ENCODE data around the gene LHX3. TPM values are rescaled to one million over a fixed set of nuclear protein-coding genes. Genes with fewer than 3 reads are reported as not detected.

Gene LHX3
- total and polyA plus RNA-seq, 2 of the 8 experiments (the other 6 are each of a cell fraction or from before 2014, with no cell fraction given) = 0.02 TPM; not detected in 1

DNA sequence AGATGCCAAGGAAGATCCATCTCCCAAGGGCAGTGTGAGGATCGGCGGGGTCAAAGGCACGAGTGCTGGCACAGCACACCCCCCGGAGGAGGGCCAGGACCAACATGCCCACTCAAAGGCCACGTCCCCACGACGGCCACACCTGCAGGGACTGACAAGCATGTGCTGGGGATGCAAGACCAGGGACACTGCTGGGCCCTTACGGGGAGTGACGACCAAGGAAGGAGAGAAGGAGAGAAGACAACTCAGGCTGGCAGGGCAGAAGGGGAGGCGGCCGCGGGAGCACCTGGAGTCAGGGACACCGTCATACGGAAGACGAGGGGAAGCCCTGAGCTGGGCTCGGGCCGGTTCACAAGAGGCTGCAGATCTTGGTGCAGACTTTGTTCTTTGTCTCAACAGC is 30.2 kb upstream of the LHX3 start:
- Histone ChIP-seq H2BK15ac (ENCODE audit: low read length) (no peak overlapping the region), H2BK120ac (replicated peaks; ENCODE audit: low read depth, low read length) (no peak overlapping the region), H4K8ac (ENCODE audit: extremely low read depth, insufficient read depth, low read length) (peak overlapping the region; percentile 2; the same call in 1 of the 2 replicates), H3K4me3 (ENCODE audit: extremely low read depth in 1 of 4, insufficient read depth in 2 of 4, low read depth in 3 of 4, low read length in 4 of 4) (no peak overlapping the region), H2BK5ac (ENCODE audit: low read depth, low read length) (0 out of 2 replicates have a peak overlapping the region, but pooled peaks have one; percentile 24), H3K18ac (ENCODE audit: extremely low read depth, low read length) (no peak overlapping the region), H3K9me3 (ENCODE audit: insufficient read depth in 2 of 2, low read depth in 1 of 2, low read length in 1 of 2) (no peaks in the 10 kb centered on the region), H3K27me3 (replicated peaks in 1 of 4; ENCODE audit: control insufficient read depth in 3 of 4, extremely low read depth in 1 of 4, insufficient read depth in 3 of 4, low read length in 3 of 4) (no peaks in the 10 kb centered on the region), H2AFZ (ENCODE audit: low read length) (no peak overlapping the region), H2BK12ac (ENCODE audit: low read depth, low read length) (no peak overlapping the region), H3K79me2 (ENCODE audit: control insufficient read depth in 1 of 2, insufficient read depth in 2 of 2, low read length in 2 of 2) (peaks cover 6 to 82% of the 10 kb centered on the region in 2 experiments; a peak in 3 of 4 replicates), H3K9ac (replicated peaks in 1 of 4; ENCODE audit: extremely low read depth in 1 of 4, low read depth in 3 of 4, low read length in 3 of 4) (no peak overlapping the region), H2BK20ac (ENCODE audit: low read length) (no peak overlapping the region), H3K23ac (ENCODE audit: insufficient read length) (no peak overlapping the region), H3K27ac (ENCODE audit: low read depth, low read length) (no peak overlapping the region), H3K79me1 (ENCODE audit: low read depth, low read length) (peaks cover 37% of the 10 kb centered on the region), H3K36me3 (ENCODE audit: control insufficient read depth in 2 of 4, insufficient read depth in 4 of 4, low read length in 3 of 4) (peaks cover 0 to 14% (median 1%) of the 10 kb centered on the region in 4 experiments; a peak in 2 of 8 replicates), H4K20me1 (replicated peaks in 1 of 2; ENCODE audit: control insufficient read depth in 1 of 2, insufficient read depth in 2 of 2, low read length in 2 of 2) (peaks cover 17 to 23% of the 10 kb centered on the region in 2 experiments), H3K56ac (replicated peaks; ENCODE audit: insufficient read length, low read depth, low read length) (no peak overlapping the region), H2AK5ac (ENCODE audit: low read depth, low read length) (no peak overlapping the region), H3K14ac (ENCODE audit: insufficient read length) (no peak overlapping the region), H3K4me1 (replicated peaks in 1 of 4; ENCODE audit: control insufficient read depth in 3 of 4, insufficient read depth in 4 of 4, low read length in 3 of 4) (no peaks in the 10 kb centered on the region; a peak in 1 of 7 replicates), H3K4ac (replicated peaks; ENCODE audit: insufficient read length, low read depth, low read length) (no peak overlapping the region), H4K5ac (ENCODE audit: insufficient read length, low read depth, low read length) (no peak overlapping the region), H4K91ac (replicated peaks; ENCODE audit: insufficient read length, low read length) (no peak overlapping the region), H3K4me2 (ENCODE audit: insufficient read depth in 1 of 2, low read depth in 2 of 2, low read length in 2 of 2) (no peak overlapping the region), H3K23me2 (ENCODE audit: low read depth, low read length) (no peaks in the 10 kb centered on the region)
- DNase-seq (ENCODE audit: low read depth in 1 of 2, low spot score in 2 of 2) (no peak), FAIRE-seq (no peak)
- TF ChIP-seq TCF12 (IDR thresholded peaks at IDR 0.05; ENCODE audit: low read depth, low read length) = no peak
- no peak for TF ChIP-seq HDAC2 (IDR thresholded peaks at IDR 0.05; ENCODE audit: borderline replicate concordance in 1 of 2, low read depth in 2 of 2, low read length in 2 of 2)
- TF ChIP-seq RNF2 (IDR thresholded peaks at IDR 0.05; ENCODE audit: borderline replicate concordance, low read depth, low read length, missing control alignments, poor library complexity, severe bottlenecking) = no peak
- TF ChIP-seq CREB1 (IDR thresholded peaks at IDR 0.05) = no peak
- POLR2A ChIA-PET (ENCODE audit: partially characterized antibody) = interaction anchor here (1.1 kb wide), 1 partner anchor 10 kb away, joined by 4 read pairs; the partner anchor contains the start of gene QSOX2
- WGBS, 2 experiments (ENCODE audit: extremely low coverage in 1 of 2, insufficient coverage in 1 of 2, insufficient read length in 1 of 2, insufficient replicate concordance in 2 of 2, low coverage in 1 of 2, low lambda C conversion rate in 2 of 2, missing lambda C conversion rate in 1 of 2) = 91% methylated on average over 17 of the region's 17 CpGs; no CpG with 5 or more reads in 1 of the 2 experiments
- CTCF ChIA-PET (ENCODE audit: partially characterized antibody) = interaction anchor here (0.6 to 1.5 kb wide), 5 partner anchors 16 to 197 kb away, joined by 3 to 8 read pairs (median 3); no protein-coding TSS in a partner anchor

Data from H1 (cell line).